Non-pigmented ciliary epithelial cell (primary cell): ENCODE measurements around the gene CDH1.

Source experiments
- DNase-seq: peaks from one replicate; pipeline ENCODE4 v3.0.0-alpha.2; 2010; ENCODE audit warnings: low read depth

The CDH1 gene

DNA sequence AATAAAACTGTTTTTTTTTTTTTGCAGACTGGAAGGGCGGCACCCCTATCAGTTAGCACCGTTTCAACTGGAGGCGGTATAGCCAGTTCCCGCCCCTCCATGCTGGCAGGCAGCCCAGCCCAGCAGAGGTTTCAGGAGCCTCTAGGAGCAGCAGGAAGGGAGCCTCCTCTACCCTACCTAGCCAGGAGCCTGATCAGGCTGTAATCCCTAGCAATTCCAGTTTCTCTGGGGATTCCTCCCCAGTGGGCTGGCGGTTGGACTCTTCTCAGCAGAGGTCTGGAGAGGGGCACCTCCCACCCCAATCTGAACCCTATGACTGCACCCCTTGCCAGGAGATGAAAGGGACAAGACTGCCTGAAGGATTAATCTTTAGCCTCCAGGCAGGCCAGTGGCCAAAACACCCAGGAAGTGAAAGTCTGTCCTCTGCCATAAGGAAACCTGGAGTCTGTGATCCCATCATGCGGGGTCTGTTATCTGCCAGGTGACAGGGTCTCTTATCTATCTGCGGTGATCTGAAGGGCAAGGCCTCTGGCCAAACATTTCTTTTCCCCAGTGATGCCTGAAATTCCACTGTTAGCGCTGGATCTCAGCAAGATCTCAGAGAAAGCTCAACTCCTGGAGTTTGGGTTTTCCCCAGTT is 4.9 kb upstream of the CDH1 start:
- DNase-seq: no peak

DNA sequence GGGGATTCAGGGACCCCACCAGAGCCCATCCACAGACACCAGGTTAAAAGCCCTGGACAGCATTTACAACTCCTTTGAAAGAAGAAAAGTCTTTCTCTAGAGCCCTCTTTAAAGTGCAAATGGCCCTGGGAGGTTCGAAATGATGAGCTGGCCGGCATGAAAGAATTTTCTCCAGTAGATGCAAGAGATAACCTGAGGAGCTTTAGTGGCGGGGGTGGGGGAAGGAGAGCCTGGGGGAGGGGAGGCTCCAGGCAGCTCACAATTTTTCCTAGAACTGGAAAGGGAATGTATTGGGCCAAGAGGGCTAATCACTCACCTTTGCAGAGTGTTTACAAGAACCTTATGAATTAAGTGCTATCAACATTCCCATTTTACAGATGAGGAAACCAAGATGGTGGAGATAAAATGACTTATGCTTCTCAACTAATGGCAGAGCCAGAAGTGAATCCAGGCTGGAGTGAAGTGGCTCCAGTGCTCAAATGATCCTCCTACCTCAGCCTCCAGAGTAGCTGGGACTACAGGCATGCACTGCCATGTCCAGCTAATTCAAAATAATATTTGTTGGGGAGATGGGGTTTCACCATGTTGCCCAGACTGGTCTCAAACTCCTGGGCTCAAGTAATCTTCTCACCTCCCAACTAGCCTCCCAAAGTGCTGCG is 4.2 kb upstream of the CDH1 start:
- no peak for DNase-seq

DNA sequence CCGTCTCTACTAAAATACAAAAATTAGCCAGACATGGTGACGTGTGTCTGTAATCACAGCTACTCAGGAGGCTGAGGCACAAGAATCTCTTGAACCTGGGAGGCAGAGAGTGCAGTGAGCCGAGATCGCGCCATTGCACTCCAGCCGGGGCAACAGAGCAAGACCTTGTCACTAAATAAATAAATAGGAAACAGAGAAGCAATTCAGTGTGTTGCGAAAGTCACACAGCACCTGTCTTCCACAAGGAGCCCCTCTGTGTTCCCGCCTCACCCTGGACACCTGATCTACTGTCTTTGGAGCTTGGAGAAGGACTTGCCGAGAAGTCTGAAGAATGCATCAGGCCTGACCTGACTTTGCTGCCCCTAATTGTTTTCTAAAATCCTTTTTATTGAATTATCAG is 3.5 kb upstream of the CDH1 start:
- DNase-seq: no peak

DNA sequence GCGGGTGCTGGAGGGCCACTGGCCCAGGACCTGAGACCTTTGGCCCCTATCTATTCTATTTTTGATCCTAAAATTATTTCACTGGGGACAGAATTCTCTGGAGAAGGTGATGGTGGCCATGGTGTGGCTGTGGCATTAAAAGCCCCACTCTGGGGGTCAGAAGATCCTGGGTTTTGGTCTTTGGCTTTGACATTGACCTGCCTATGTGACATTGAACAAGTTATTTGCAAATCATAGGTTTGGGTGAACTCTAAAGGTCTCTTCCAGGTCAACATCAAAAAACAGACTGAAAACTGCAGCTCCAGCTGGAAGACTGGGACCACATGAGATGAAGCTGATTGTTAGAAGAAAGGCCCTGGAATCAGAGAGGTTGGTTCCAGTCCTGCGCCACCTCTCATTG is 2.3 kb upstream of the CDH1 start:
- DNase-seq: no peak

DNA sequence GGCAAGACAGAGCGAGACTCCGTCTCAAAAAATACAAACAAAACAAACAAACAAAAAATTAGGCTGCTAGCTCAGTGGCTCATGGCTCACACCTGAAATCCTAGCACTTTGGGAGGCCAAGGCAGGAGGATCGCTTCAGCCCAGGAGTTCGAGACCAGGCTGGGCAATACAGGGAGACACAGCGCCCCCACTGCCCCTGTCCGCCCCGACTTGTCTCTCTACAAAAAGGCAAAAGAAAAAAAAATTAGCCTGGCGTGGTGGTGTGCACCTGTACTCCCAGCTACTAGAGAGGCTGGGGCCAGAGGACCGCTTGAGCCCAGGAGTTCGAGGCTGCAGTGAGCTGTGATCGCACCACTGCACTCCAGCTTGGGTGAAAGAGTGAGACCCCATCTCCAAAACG is 531 bp upstream of the CDH1 start:
- DNase-seq: no peak

GRCh38 chr16:68737730-68738629 is 888 bp downstream of the CDH1 start:
- no peak for DNase-seq

DNA sequence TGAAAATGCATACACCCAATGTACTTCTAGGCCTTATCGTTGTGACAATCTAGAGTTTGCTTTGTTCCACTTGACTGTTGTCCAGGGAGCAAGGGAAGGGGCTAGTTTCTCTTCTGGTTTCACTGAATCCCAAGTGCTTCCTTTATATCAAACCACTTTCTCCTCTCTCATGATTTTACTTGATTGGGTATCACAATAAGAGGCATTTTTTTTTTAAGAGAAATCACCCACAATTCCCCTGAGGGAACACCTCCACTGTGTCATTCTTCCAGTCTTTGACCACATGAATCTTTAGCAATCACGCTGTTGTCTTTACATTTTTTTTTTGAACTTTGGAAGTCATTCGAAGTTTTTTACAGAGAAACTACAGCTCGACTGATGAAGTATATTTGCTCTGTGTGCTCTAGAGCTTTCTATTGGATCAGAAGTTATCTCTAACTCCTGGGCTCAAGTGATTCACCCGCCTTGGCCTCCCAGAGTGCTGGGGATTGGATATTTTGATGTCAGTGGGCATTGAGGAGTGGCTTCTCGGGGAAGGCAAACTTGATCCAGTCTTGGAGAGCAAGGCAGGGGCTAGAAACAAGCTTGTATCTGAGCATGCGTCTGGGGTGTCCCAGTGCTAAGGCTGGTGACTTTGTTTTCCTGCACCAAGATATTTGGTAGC is 3.0 kb downstream of the CDH1 start:
- no peak for DNase-seq

DNA sequence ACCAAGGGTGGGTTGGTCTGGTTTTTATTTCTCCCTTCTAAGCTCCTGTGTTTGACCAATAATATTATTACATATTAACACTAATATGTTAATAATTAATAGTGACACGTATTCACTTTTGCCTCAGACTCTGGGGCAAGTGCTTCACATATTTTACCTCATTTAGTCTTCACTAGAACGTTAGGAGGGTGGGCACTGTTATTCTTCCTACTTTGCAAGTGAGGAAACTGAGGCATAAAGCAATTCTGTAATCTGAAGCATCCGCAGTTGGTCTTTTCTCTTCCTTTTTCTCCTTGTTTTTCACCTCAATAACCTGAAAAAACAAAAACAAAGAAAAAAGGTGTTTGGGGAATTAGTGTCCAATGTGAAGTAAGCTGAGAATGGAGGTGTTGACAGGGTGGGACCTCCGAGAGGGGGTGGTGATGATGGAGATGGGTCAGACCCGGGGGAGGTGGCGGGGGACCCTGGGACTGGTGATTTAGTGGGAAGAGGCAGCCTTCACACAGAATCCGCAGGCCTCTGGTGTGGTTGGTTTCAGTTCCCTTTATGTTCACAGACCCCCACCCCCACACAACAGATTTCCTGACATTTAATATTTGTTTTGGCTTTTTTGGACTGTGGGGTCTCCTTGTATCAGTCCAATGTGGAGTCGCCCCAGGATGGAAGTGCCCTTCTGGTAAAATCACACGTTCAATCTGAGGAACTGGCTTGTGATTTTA is 3.7 kb downstream of the CDH1 start:
- DNase-seq: no peak

GRCh38 chr16:68743664-68744063 is 6.6 kb downstream of the CDH1 start:
- DNase-seq: no peak

DNA sequence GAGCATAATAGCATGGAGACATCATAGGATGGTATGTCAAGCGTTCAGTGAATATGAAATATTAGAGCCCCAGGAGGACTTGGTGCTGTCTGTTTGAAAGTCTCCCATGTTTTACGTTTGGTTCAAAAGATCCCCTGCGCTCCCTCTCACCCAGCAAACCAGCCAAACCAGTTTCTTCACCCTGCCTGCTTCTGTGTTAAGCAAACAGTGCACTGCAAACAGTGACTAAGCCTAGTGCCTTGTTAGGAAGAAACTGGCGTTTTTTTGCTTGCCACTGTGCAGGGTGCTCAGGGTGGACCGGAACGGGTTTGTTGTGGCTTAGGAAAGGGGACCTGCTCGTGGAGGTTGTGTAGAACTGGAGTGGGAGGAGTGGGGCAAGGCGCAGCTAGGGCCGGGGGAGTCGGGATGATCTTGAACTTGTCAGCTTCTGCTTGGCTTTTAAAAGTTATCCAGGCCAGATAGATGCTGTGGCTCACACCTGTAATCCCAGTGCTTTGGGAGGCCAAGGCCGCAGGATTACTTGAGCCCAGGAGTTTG is 7.7 kb downstream of the CDH1 start:
- DNase-seq: peak; percentile 1

- no peak for DNase-seq
Measured at GRCh38 chr16:68746951-68747350, 9.9 kb downstream of the CDH1 start.

- no peak for DNase-seq
Measured at GRCh38 chr16:68749432-68749831, 12.3 kb downstream of the CDH1 start.

GRCh38 chr16:68750193-68750695 is 13.2 kb downstream of the CDH1 start:
- DNase-seq: no peak

GRCh38 chr16:68751160-68751559 is 14.1 kb downstream of the CDH1 start:
- DNase-seq: no peak

DNA sequence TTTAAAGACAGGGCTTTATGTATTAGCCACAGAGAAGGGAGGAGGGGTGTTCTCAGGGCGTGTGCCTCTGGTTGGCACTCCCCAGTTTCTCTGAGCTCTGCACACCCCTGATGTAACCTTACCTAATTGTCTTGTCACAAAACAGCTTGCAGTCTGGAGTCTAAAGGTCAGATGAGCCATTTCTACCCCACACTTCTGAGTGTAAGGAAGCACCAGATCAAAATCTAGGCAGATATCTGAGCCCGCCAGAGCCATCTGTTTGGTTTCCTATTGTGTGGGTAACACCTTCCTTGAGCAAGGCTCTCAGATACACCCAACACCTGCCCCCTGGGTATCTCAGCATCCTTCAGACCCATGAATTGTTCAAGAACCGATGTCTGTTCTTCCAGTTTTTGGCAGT is 15.5 kb downstream of the CDH1 start:
- no peak for DNase-seq

DNA sequence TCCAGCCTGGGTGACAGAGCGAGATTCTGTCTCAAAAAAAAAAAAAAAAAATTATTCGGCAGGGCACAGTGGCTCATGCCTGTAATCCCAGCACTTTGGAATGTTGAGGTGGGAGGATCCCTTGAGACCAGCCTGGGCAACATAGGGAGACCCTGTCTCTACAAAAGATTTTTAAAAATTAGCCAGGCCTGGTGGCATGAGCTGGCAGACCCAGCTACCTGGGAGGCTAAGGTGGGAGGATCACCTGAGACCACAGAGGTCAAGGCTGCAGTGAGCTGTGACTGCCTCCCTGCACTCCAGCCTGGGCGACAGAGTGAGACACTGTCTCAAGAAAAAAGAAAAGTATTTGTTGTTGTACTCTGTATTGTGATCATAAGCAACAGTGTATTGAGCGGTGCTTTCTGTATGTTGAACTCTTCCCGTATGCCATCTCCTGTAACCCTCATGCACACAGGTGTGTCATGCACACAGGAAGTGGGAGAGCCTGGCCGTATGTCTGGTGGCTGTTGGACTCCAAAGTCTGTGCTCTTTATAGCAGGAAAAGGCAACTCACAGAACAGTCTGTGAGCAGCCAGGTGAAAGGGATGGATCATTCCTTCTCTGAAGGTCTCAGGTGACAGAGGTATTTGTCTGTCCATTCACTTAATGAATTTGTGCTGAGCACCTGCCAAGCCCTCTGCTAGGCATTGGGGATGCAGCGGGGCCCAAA is 17.1 kb downstream of the CDH1 start:
- DNase-seq: no peak

- DNase-seq: no peak
Measured at GRCh38 chr16:68756239-68756915, 19.3 kb downstream of the CDH1 start.

GRCh38 chr16:68757625-68757935 is 20.5 kb downstream of the CDH1 start:
- DNase-seq: no peak

GRCh38 chr16:68759062-68759461 is 22.0 kb downstream of the CDH1 start:
- DNase-seq: no peak

DNA sequence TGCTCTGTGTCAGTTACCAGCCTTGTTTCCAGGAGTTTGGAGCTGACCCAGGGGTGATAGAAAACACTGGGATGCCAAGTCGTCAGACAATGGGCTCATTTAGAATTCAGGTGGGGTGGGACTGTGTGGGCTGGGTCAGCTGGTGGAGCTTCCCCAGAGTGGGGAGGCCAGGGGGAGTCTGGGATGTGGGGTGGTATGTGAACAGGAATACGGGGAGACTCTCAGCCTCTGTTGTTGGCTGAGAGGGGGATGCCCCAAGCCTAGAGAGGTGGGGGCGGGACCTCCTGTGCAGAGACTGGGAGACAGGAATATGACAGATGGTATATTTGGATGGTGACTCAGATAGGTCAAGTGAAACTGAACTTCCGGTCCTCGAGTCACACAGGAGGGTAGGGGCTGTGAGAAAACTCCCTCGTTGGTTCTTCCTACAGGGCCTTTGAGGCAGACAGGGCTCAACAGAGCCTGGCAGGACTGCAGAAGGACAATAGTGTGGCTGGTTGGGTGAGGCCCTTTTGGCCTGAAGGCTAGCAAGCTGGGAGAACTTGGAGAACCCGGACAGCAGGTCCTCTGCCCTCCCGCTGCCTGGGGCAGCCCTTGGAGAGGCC is 23.7 kb downstream of the CDH1 start:
- no peak for DNase-seq
